Fibroblast of the conjunctiva (primary cell): ENCODE results near the gene PSMB2.

ENCODE experiments used
- DNase-seq: peaks from one replicate; pipeline ENCODE4 v3.0.0-alpha.2; 2010; ENCODE audit warnings: low read depth

The PSMB2 gene

DNA sequence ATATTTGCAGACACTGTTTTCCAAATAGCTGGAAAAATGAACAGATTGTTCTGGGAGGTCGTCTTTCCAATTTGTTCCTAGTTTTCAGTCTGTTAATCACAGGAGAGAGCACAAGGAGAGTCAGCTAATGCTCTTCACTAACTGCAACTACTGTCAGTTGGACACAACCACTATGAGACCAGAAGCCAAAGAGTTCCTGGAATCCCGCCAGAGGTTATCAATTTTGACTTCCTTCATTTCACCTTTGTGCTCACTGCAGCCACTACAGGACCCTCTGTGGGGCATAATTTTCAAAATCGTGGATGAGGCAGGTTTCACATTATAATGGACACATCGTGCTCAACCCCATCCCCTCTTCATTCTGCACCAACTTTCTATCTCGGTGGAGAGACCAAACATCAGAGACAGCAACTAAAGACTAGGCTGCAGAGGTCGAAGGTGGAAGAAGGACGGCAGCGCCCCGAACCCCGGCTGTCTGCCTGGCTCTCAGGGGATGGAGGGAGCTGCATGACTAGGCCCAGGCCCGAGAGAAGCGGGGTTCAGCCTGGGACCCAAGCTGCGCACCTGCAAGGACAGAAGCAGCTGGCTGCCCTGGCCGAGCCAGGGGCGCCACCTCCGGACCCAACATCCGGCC lies 84.7 kb downstream of the PSMB2 start:
- no peak for DNase-seq

DNA sequence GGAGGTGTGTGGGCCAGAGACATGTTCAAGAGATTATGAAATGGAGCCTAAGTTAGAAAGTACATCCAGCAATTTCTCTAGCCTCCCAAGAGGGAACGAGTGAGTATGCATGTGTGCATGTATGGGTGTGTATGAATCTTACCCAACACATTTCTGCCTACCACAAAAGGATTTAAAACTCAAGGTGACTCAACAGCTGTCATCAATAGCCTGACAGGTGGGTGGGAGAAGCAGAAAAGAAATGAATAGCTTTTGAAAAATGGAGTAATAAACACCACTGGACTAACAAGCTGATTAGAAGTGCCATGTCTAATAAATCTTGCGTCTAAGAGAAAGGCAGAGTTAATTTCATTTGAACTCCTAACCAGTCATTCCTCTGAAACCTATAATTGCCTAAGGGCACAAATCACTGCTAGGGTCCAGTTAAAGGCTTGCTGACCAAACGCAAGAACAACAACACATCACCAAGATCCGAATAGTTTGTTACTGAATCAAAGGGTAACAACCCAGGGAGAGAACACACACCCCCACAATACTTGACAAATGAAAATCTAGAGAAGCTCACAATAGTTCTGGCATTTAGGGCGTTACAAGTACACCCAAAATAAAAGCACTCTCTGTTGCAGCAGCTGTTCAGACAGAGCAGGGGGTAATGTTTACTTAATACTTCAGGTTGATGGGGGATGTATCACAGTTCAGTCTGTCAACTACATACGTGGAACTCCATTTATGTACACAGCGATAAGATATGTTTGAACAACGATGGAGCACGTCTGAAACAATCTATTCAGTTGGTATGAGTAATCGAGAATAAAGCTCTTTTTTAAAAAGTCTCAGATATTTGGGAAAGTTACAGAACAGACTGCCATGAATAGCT lies 85.5 kb downstream of the PSMB2 start:
- no peak for DNase-seq

DNA sequence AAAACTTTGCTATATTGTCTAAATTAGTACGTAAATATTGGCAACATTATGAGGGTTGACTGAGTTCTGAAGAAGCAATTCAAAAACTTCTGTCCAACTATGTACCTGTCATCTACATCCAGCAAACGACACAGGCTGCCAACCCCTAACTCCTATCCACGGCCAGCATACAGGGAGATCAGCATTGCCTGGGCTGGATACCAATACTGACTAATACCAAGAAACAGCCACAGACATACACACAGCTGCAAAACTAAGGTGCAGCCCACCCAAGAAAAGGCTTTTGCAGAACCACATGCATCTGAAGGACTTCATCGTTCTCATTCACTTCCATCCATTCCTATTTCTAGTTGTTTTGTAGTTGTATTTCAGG lies 86.1 kb downstream of the PSMB2 start:
- DNase-seq, result no peak

DNA sequence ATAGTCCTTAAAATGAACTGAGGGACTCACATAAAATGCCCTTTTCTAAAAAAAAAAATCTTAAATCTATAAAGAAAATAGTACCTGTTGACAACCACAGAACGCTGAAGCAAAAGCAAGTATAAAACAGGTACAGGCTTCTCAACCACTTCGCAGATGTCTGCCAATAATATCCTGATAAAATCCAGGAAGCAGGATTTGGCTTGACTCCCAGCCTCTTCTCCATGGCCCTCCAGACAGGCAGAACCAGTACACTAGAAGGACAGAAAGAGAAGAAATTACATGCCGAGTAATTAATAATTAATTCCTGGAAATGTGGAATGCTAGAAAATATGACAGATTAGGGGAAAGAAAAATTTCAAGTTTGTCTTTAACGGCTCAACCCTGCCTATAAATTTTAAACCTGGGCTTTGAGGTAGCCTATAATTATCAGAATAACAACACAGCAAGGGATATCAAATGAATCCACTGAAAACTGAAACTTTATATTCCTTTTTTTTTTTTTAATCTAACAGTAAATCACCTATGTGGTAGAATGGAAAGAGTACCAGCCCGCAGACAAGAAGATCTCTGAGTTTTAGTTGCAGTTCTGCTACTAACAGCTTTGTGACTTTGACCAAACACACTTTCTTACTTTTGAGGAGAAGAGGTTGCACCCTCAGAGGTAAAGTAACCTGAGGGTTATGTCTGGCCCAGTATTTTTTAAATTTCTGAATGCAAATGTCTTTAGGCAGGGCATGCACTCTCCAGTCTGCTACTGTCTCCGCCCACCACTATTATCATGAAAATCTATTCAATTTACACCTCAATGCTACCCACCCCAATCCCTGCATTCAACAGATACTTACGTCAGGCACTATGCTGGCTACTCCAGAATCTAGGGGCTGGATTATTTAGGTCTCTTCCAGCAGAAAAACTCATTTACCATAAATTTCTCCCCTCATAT lies 86.8 kb downstream of the PSMB2 start:
- DNase-seq, result no peak

DNA sequence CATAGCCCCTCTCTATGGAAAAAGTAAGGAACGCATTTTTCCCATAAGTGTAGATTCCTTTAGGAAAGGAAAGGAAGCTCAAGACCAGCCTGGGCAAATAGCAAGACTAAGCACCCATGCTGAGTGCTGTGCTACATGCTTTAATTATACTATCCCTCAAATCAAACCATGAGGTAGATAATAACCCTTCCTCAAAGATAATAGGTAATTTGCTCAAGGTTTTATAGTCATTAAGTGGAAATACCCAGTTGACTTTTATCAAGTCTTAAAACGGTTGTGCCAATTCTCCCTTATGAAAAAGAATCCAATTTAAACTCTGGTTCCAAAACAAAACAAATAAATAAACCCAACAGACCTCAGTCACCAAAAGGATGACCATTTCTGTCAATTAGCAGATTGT lies 87.5 kb downstream of the PSMB2 start:
- DNase-seq, result no peak
